ENCODE results near the gene ITGB7. TPM values are rescaled to one million over a fixed set of nuclear protein-coding genes. Genes with fewer than 3 reads are reported as not detected.

Gene ITGB7
- total and polyA plus RNA-seq, 2 donors = 1.6 to 1.7 TPM

Small RNAs within 50 kb of the gene (small RNA-seq; reads per million reads assigned to genes)
- gene HIGD1AP1 = not detected

Other genes starting within 250 kb of the ITGB7 start
- gene EIF4B, start 200.8 kb downstream of the ITGB7 start, total RNA-seq = 743 TPM
- 246 TPM for gene EIF4B, start 200.8 kb downstream of the ITGB7 start, polyA plus RNA-seq
- 57.9 TPM for gene TNS2, start 157.2 kb downstream of the ITGB7 start, total RNA-seq
- 178 TPM for gene TNS2, start 157.2 kb downstream of the ITGB7 start, polyA plus RNA-seq
- 9.0 TPM for gene SPRYD3, start 127.9 kb downstream of the ITGB7 start, total RNA-seq
- gene SPRYD3, start 127.9 kb downstream of the ITGB7 start, polyA plus RNA-seq = 66.3 TPM
- 39.8 TPM for gene IGFBP6, start 109.6 kb downstream of the ITGB7 start, total RNA-seq
- gene IGFBP6, start 109.6 kb downstream of the ITGB7 start, polyA plus RNA-seq = 461 TPM
- not detected for gene SOAT2, start 103.8 kb downstream of the ITGB7 start, total RNA-seq
- gene SOAT2, start 103.8 kb downstream of the ITGB7 start, polyA plus RNA-seq = 0.30 TPM
- 22.9 TPM for gene ZNF740, start 26.5 kb downstream of the ITGB7 start, total RNA-seq
- 13.5 TPM for gene ZNF740, start 26.5 kb downstream of the ITGB7 start, polyA plus RNA-seq
- gene CSAD, start 26.3 kb downstream of the ITGB7 start, total RNA-seq = 36.9 TPM
- 19.1 TPM for gene CSAD, start 26.3 kb downstream of the ITGB7 start, polyA plus RNA-seq
- gene RARG, start 25.0 kb upstream of the ITGB7 start, total RNA-seq = 37.8 TPM
- gene RARG, start 25.0 kb upstream of the ITGB7 start, polyA plus RNA-seq = 30.5 TPM
- gene ESPL1, start 61.0 kb upstream of the ITGB7 start, total RNA-seq = 4.5 TPM
- gene ESPL1, start 61.0 kb upstream of the ITGB7 start, polyA plus RNA-seq = 0.33 TPM
- 432 TPM for gene PFDN5, start 88.3 kb upstream of the ITGB7 start, total RNA-seq
- 812 TPM for gene PFDN5, start 88.3 kb upstream of the ITGB7 start, polyA plus RNA-seq
- gene MYG1, start 92.4 kb upstream of the ITGB7 start, total RNA-seq = 17.9 TPM
- gene MYG1, start 92.4 kb upstream of the ITGB7 start, polyA plus RNA-seq = 66.3 TPM
- gene AAAS, start 114.4 kb upstream of the ITGB7 start, total RNA-seq = 33.3 TPM
- 45.4 TPM for gene AAAS, start 114.4 kb upstream of the ITGB7 start, polyA plus RNA-seq
- not detected for gene SP7, start 129.1 kb upstream of the ITGB7 start, total RNA-seq
- not detected for gene SP7, start 129.1 kb upstream of the ITGB7 start, polyA plus RNA-seq
- gene SP1, start 172.9 kb upstream of the ITGB7 start, total RNA-seq = 60.5 TPM
- 32.4 TPM for gene SP1, start 172.9 kb upstream of the ITGB7 start, polyA plus RNA-seq
- gene AMHR2, start 216.6 kb upstream of the ITGB7 start, total RNA-seq = not detected
- 0.18 TPM for gene AMHR2, start 216.6 kb upstream of the ITGB7 start, polyA plus RNA-seq
- gene PRR13, start 234.5 kb upstream of the ITGB7 start, total RNA-seq = 22.0 TPM
- 198 TPM for gene PRR13, start 234.5 kb upstream of the ITGB7 start, polyA plus RNA-seq
- gene PCBP2, start 244.9 kb upstream of the ITGB7 start, total RNA-seq = 395 TPM
- 420 TPM for gene PCBP2, start 244.9 kb upstream of the ITGB7 start, polyA plus RNA-seq